ENCODE data around the gene PIP5K1A. TPM values are rescaled to one million over a fixed set of nuclear protein-coding genes. Genes with fewer than 3 reads are reported as not detected.

Gene PIP5K1A
- total and polyA plus RNA-seq, 9 of the 15 experiments (the other 6 are each of a cell fraction or from before 2014, with no cell fraction given) = 1.9 to 42.4 (median 18.8) TPM

- TF ChIP-seq TOE1 (IDR thresholded peaks at IDR 0.05; ENCODE audit: borderline replicate concordance) = peak; percentile 87
- TF ChIP-seq TOE1 (CRISPR knock-in tag; IDR thresholded peaks at IDR 0.05; ENCODE audit: borderline replicate concordance, low read depth) = no peak
- no peak; a peak in 1 of 4 replicates for TF ChIP-seq FOXA3 (CRISPR knock-in tag; conservative IDR thresholded peaks at IDR 0.05 in 1 of 2, IDR thresholded peaks at IDR 0.05 in 1 of 2)
- no peak for TF ChIP-seq MLX (CRISPR knock-in tag; conservative IDR thresholded peaks at IDR 0.05)
- TF ChIP-seq GTF2A2 (tag; IDR thresholded peaks at IDR 0.05) = no peak
- TF ChIP-seq, protein P1, sequence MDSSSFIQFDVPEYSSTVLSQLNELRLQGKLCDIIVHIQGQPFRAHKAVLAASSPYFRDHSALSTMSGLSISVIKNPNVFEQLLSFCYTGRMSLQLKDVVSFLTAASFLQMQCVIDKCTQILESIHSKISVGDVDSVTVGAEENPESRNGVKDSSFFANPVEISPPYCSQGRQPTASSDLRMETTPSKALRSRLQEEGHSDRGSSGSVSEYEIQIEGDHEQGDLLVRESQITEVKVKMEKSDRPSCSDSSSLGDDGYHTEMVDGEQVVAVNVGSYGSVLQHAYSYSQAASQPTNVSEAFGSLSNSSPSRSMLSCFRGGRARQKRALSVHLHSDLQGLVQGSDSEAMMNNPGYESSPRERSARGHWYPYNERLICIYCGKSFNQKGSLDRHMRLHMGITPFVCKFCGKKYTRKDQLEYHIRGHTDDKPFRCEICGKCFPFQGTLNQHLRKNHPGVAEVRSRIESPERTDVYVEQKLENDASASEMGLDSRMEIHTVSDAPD (CRISPR knock-in tag; IDR thresholded peaks at IDR 0.05) = no peak
- TF ChIP-seq, protein P2, sequence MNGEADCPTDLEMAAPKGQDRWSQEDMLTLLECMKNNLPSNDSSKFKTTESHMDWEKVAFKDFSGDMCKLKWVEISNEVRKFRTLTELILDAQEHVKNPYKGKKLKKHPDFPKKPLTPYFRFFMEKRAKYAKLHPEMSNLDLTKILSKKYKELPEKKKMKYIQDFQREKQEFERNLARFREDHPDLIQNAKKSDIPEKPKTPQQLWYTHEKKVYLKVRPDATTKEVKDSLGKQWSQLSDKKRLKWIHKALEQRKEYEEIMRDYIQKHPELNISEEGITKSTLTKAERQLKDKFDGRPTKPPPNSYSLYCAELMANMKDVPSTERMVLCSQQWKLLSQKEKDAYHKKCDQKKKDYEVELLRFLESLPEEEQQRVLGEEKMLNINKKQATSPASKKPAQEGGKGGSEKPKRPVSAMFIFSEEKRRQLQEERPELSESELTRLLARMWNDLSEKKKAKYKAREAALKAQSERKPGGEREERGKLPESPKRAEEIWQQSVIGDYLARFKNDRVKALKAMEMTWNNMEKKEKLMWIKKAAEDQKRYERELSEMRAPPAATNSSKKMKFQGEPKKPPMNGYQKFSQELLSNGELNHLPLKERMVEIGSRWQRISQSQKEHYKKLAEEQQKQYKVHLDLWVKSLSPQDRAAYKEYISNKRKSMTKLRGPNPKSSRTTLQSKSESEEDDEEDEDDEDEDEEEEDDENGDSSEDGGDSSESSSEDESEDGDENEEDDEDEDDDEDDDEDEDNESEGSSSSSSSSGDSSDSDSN (IDR thresholded peaks at IDR 0.05; ENCODE audit: borderline replicate concordance in 1 of 2, low read depth in 2 of 2, low read length in 2 of 2) = 0 out of 4 replicates have a peak, but pooled peaks have one; percentile 32 to 44
- no peak for TF ChIP-seq NFIX (CRISPR knock-in tag; IDR thresholded peaks at IDR 0.05; ENCODE audit: low read depth)
- TF ChIP-seq PPARD (CRISPR knock-in tag; IDR thresholded peaks at IDR 0.05) = no peak
- TF ChIP-seq HEY1 (CRISPR knock-in tag; IDR thresholded peaks at IDR 0.05; ENCODE audit: borderline replicate concordance) = no peak; the same call in 1 of the 2 replicates
- TF ChIP-seq KDM5B (IDR thresholded peaks at IDR 0.05; ENCODE audit: insufficient replicate concordance, low read depth, low read length) = peak; percentile 84
- no peak for TF ChIP-seq CBX1 (IDR thresholded peaks at IDR 0.05; ENCODE audit: low read depth)
- TF ChIP-seq E2F3 (CRISPR knock-in tag; IDR thresholded peaks at IDR 0.05) = no peak
- TF ChIP-seq NR2C2 (CRISPR knock-in tag; IDR thresholded peaks at IDR 0.05) = peak; percentile 93
- TF ChIP-seq NR2C2 (tag; IDR thresholded peaks at IDR 0.05) = peak; percentile 99
These were observed 32.4 kb upstream of the PIP5K1A start, which contains the start of the genes LYSMD1 and SCNM1 (continued) for GRCh38 chr1:151165738-151166504.

Measured in K562 (cell line).